H9 (cell line): ENCODE measurements around the gene NINJ1. TPM values are rescaled to one million over a fixed set of nuclear protein-coding genes. Genes with fewer than 3 reads are reported as not detected.

Experiments used
- DNase-seq: peaks from one replicate; pipeline ENCODE4 v3.0.0-alpha.2; 2017
- H2AFZ ChIP-seq: one replicate; pipeline ENCODE4 v1.6.1; 2013; ENCODE audit warnings: mild to moderate bottlenecking, low read length, control low read depth, moderate library complexity
- H2AK5ac ChIP-seq: 2 replicates; pipeline ENCODE4 v1.6.1; 2013; ENCODE audit warnings: low read length, control low read depth, mixed read lengths; ENCODE audit not compliant: insufficient read length
- H2BK120ac ChIP-seq: one replicate; pipeline ENCODE4 v1.6.1; 2013; ENCODE audit warnings: low read depth, mild to moderate bottlenecking, low read length, control low read depth, inconsistent platforms; ENCODE audit not compliant: poor library complexity, severe bottlenecking
- H2BK12ac ChIP-seq: 2 replicates; pipeline ENCODE4 v1.6.1; 2013; ENCODE audit warnings: low read length, control low read depth, mixed read lengths, low read depth; ENCODE audit not compliant: insufficient read length
- H2BK15ac ChIP-seq: 2 replicates; pipeline ENCODE4 v1.6.1; 2013; ENCODE audit warnings: low read depth, low read length, control low read depth
- H2BK20ac ChIP-seq: one replicate; pipeline ENCODE4 v1.6.1; 2013; ENCODE audit warnings: low read depth, mild to moderate bottlenecking, low read length, control low read depth, inconsistent platforms; ENCODE audit not compliant: poor library complexity, severe bottlenecking
- H2BK5ac ChIP-seq: 2 replicates; pipeline ENCODE4 v1.6.1; 2013; ENCODE audit warnings: low read length, control low read depth, mixed read lengths; ENCODE audit not compliant: insufficient read length
- H3K14ac ChIP-seq: 2 replicates; pipeline ENCODE4 v1.6.1; 2013; ENCODE audit warnings: low read length, control low read depth; ENCODE audit not compliant: insufficient read depth
- H3K18ac ChIP-seq: 2 replicates; pipeline ENCODE4 v1.6.1; 2013; ENCODE audit warnings: low read depth, mild to moderate bottlenecking, mixed read lengths, low read length, control low read depth; ENCODE audit not compliant: insufficient read length
- H3K23ac ChIP-seq: 2 replicates; pipeline ENCODE4 v1.6.1; 2013; ENCODE audit warnings: low read length, control low read depth, mixed read lengths, low read depth; ENCODE audit not compliant: insufficient read length
- H3K23me2 ChIP-seq: 2 replicates; pipeline ENCODE4 v1.6.1; 2013; ENCODE audit warnings: low read depth, mild to moderate bottlenecking, mixed read lengths, low read length, control low read depth; ENCODE audit not compliant: insufficient read length, poor library complexity, severe bottlenecking
- H3K27ac ChIP-seq: 2 replicates; pipeline ENCODE4 v1.5.1; 2013; ENCODE audit warnings: low read length, control low read depth, mixed read lengths, low read depth; ENCODE audit not compliant: insufficient read length
- H3K27me3 ChIP-seq: 2 replicates; pipeline ENCODE4 v1.6.1; 2013; ENCODE audit warnings: low read length, control low read depth, inconsistent platforms; ENCODE audit not compliant: insufficient read depth
- H3K4ac ChIP-seq: 2 replicates; pipeline ENCODE4 v1.6.1; 2013; ENCODE audit warnings: low read depth, mild to moderate bottlenecking, control low read depth, inconsistent platforms, low read length, moderate library complexity
- H3K4me1 ChIP-seq: 2 replicates; pipeline ENCODE4 v1.6.1; 2013; ENCODE audit warnings: low read length, control low read depth, inconsistent platforms; ENCODE audit not compliant: insufficient read depth
- H3K4me2 ChIP-seq: 2 replicates; pipeline ENCODE4 v1.6.1; 2013; ENCODE audit warnings: low read length, control low read depth, mixed read lengths; ENCODE audit not compliant: insufficient read length, insufficient read depth
- H3K56ac ChIP-seq: 2 replicates; pipeline ENCODE4 v1.6.1; 2013; ENCODE audit warnings: low read depth, mild to moderate bottlenecking, mixed read lengths, low read length, control low read depth; ENCODE audit not compliant: insufficient read length
- H3K79me1 ChIP-seq: 2 replicates; pipeline ENCODE4 v1.6.1; 2013; ENCODE audit warnings: low read depth, mild to moderate bottlenecking, moderate library complexity, low read length, control low read depth, inconsistent platforms; ENCODE audit not compliant: insufficient read depth, poor library complexity, severe bottlenecking
- H3K79me2 ChIP-seq: 2 replicates; pipeline ENCODE4 v1.6.1; 2013; ENCODE audit warnings: low read length, control low read depth, inconsistent platforms; ENCODE audit not compliant: insufficient read depth
- H3K9ac ChIP-seq: 2 replicates; pipeline ENCODE4 v1.6.1; 2013; ENCODE audit warnings: low read length, control low read depth, mixed read lengths; ENCODE audit not compliant: insufficient read length; ENCODE audit errors: extremely low read depth
- H3K9me3 ChIP-seq: one replicate; pipeline ENCODE4 v1.6.1; 2013; ENCODE audit warnings: low read depth, low read length, inconsistent platforms; ENCODE audit not compliant: control insufficient read depth
- H3T11ph ChIP-seq: one replicate; pipeline ENCODE4 v1.6.1; 2013; ENCODE audit warnings: mild to moderate bottlenecking, low read length, control low read depth, inconsistent platforms
- H4K20me1 ChIP-seq: one replicate; pipeline ENCODE4 v1.6.1; 2013; ENCODE audit not compliant: control insufficient read depth, insufficient read length, insufficient read depth
- H4K5ac ChIP-seq: 2 replicates; pipeline ENCODE4 v1.6.1; 2013; ENCODE audit warnings: low read depth, mild to moderate bottlenecking, mixed read lengths, low read length, control low read depth; ENCODE audit not compliant: insufficient read length
- H4K8ac ChIP-seq: replicated peaks from 2 replicates; pipeline ENCODE4 v1.6.1; 2013; ENCODE audit warnings: low read length, control low read depth, mixed read lengths, low read depth; ENCODE audit not compliant: insufficient read length
- H4K91ac ChIP-seq: 2 replicates; pipeline ENCODE4 v1.6.1; 2013; ENCODE audit warnings: low read depth, mild to moderate bottlenecking, moderate library complexity, mixed read lengths, low read length, control low read depth; ENCODE audit not compliant: insufficient read length
- H3K27ac Mint-ChIP-seq, 3 experiments: 2 replicates in 2 of 3; 3 replicates in 1 of 3; pipeline ENCODE4 v1.8.0; 2020 to 2021; ENCODE audit warnings: mixed read lengths in 3 of 3, mild to moderate bottlenecking in 1 of 3, moderate library complexity in 1 of 3
- H3K27me3 Mint-ChIP-seq: 2 replicates; pipeline ENCODE4 v1.8.0; 2021; ENCODE audit warnings: low read depth, mild to moderate bottlenecking, moderate library complexity, mixed read lengths
- H3K36me3 Mint-ChIP-seq, 3 experiments: 2 replicates in 2 of 3; 3 replicates in 1 of 3; pipeline ENCODE4 v1.8.0; 2020 to 2021; ENCODE audit warnings: low read depth in 3 of 3, mixed read lengths in 3 of 3; ENCODE audit not compliant: insufficient read depth in 1 of 3
- H3K4me1 Mint-ChIP-seq, 2 experiments: 2 replicates each; pipeline ENCODE4 v1.8.0; 2020; ENCODE audit warnings: mixed read lengths in 2 of 2
- H3K4me3 Mint-ChIP-seq, 2 experiments: 2 replicates in 1 of 2; 3 replicates in 1 of 2; pipeline ENCODE4 v1.8.0; 2020 to 2021; ENCODE audit warnings: mild to moderate bottlenecking in 2 of 2, mixed read lengths in 2 of 2, moderate library complexity in 1 of 2
- H3K9me3 Mint-ChIP-seq, 2 experiments: 2 replicates in 1 of 2; 3 replicates in 1 of 2; pipeline ENCODE4 v1.8.0; 2020; ENCODE audit warnings: mild to moderate bottlenecking in 2 of 2, mixed read lengths in 2 of 2, moderate library complexity in 1 of 2
- CTCF ChIP-seq: fragments of 200-600 bp; sonication (generic); conservative IDR thresholded peaks from 3 replicates; pipeline ENCODE4 v1.8.0; 2021; ENCODE audit warnings: antibody characterized with exemption, mild to moderate bottlenecking
- WGBS: extraction: QIAGEN DNeasy Blood & Tissue Kit; methylation state at CpG from one replicate; pipeline ENCODE4 v1.1.7; 2013; ENCODE audit warnings: missing lambda C conversion rate, low lambda C conversion rate, mixed read lengths; ENCODE audit not compliant: insufficient read length; ENCODE audit errors: extremely low coverage; 5-methylcytosine and 5-hydroxymethylcytosine counted together
- total RNA-seq: library from RNA; stranded (reverse); gene quantifications from 2 replicates; pipeline ENCODE4 v1.2.1, GENCODE V29; 2021

Gene NINJ1
- total RNA-seq, 1 experiment from 2014 or later: 28.9 TPM

DNA sequence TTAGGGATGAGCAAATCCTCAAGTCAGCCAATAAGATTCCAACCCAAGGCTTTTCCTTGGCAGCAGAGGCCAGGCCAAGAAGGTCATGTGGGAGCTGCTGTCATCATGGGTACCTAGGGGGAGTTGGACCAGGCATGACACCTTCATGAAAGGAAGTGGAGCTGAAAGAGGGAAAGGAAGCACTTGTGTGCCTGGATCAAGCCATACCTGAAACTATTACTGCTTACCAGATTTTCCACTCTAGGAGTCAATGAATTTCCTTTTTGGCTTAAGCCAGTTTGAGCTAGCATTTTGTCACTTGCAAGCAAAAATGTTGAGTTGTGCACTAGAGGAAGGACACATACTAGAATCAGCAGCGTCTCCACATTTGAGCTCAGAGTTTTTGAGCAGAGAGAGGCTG is 35.4 kb upstream of the NINJ1 start:
- Mint-ChIP-seq H3K27ac (no peak overlapping the region; a peak in 1 of 7 replicates), H3K27me3 (peaks cover 7% of the 10 kb centered on the region; the same call in 1 of the 2 replicates)
- no peak overlapping the region for H3K9ac ChIP-seq

More for the DNA sequence above, 35.4 kb upstream of the NINJ1 start:
- Histone ChIP-seq H3T11ph (no peak overlapping the region), H2BK15ac (no peak overlapping the region), H4K91ac (no peak overlapping the region), H3K14ac (no peak overlapping the region), H4K20me1 (no peaks in the 10 kb centered on the region), H2AK5ac (no peak overlapping the region), H3K79me1 (no peaks in the 10 kb centered on the region), H3K56ac (no peak overlapping the region), H4K8ac (no peak overlapping the region), H3K27ac (no peak overlapping the region), H2BK12ac (no peak overlapping the region), H2BK20ac (no peak overlapping the region), H3K27me3 (no peaks in the 10 kb centered on the region), H3K9me3 (no peaks in the 10 kb centered on the region), H3K23me2 (no peaks in the 10 kb centered on the region), H3K79me2 (no peaks in the 10 kb centered on the region), H3K18ac (no peak overlapping the region), H3K23ac (no peak overlapping the region), H4K5ac (no peak overlapping the region), H2BK120ac (no peak overlapping the region), H3K4me2 (no peak overlapping the region), H2BK5ac (no peak overlapping the region), H2AFZ (no peak overlapping the region), H3K4ac (no peak overlapping the region), H3K4me1 (no peaks in the 10 kb centered on the region)
- no peaks in the 10 kb centered on the region for H3K36me3 Mint-ChIP-seq
- DNase-seq: no peak
- no peak overlapping the region for H3K4me3 Mint-ChIP-seq
- peaks cover 0 to 4% of the 10 kb centered on the region in 2 experiments; a peak in 1 of 4 replicates for H3K4me1 Mint-ChIP-seq
- H3K9me3 Mint-ChIP-seq: no peaks in the 10 kb centered on the region
- no peak for TF ChIP-seq CTCF
- WGBS: no CpG with 5 or more reads among the region's 1 CpG
